UCSD-AML1 (cell line): ENCODE measurements around the gene KLRB1.
"Not testable (repeated sequence)": the region's sequence is repeated elsewhere in the genome, so short reads cannot be mapped to it uniquely, and the experiment has no call there.

Source experiments
- DNase-seq: peaks from one replicate; lab custom pipeline; 2025; ENCODE audit not compliant: unreplicated experiment; lab: John Stamatoyannopoulos, UW

KLRB1 gene

GRCh38 chr12:9607716-9608115 is at the start of gene KLRB1:
KLRB1 (minus strand) TSS chr12:9607916; CDS start chr12:9607839, 77 bp downstream.
- no peak for DNase-seq

GRCh38 chr12:9651265-9651729 is 43.6 kb upstream of the KLRB1 start:
- peak; percentile 43 for DNase-seq

- no peak for DNase-seq
These were observed 42.4 kb upstream of the KLRB1 start for GRCh38 chr12:9650151-9650576.

GRCh38 chr12:9649532-9649940 is 41.8 kb upstream of the KLRB1 start:
- peak; percentile 46 for DNase-seq

GRCh38 chr12:9648701-9649531 is 41.2 kb upstream of the KLRB1 start:
- DNase-seq = no peak

- peak; percentile 91 for DNase-seq
These were observed 40.3 kb upstream of the KLRB1 start for GRCh38 chr12:9647825-9648700.

GRCh38 chr12:9646794-9647781 is 39.4 kb upstream of the KLRB1 start:
- peak; percentile 33 for DNase-seq

- not testable (repeated sequence) for DNase-seq
These were observed 37.4 kb upstream of the KLRB1 start for GRCh38 chr12:9644985-9645551.

GRCh38 chr12:9643266-9643660 is 35.5 kb upstream of the KLRB1 start:
- no peak for DNase-seq

GRCh38 chr12:9642606-9643265 is 35.0 kb upstream of the KLRB1 start:
- no peak for DNase-seq

- no peak for DNase-seq
These were observed 32.3 kb upstream of the KLRB1 start for GRCh38 chr12:9640024-9640423.

- no peak for DNase-seq
These were observed 29.1 kb upstream of the KLRB1 start for GRCh38 chr12:9636851-9637206.

GRCh38 chr12:9636150-9636850 is 28.6 kb upstream of the KLRB1 start:
- no peak for DNase-seq

- no peak for DNase-seq
These were observed 27.4 kb upstream of the KLRB1 start for GRCh38 chr12:9634969-9635754.

- DNase-seq = peak; percentile 13
These were observed 26.6 kb upstream of the KLRB1 start for GRCh38 chr12:9634177-9634803.

GRCh38 chr12:9632766-9633165 is 25.1 kb upstream of the KLRB1 start:
- DNase-seq = no peak

GRCh38 chr12:9626821-9627220 is 19.1 kb upstream of the KLRB1 start:
- no peak for DNase-seq

- DNase-seq = no peak
These were observed 18.6 kb upstream of the KLRB1 start for GRCh38 chr12:9626291-9626690.
